ENCODE results near the gene MAML2. TPM values are rescaled to one million over a fixed set of nuclear protein-coding genes. Genes with fewer than 3 reads are reported as not detected.

Gene MAML2
- total RNA-seq, 1 experiment from 2014 or later = 2.7 TPM

GRCh38 chr11:96105197-96105895, 237.6 kb downstream of the MAML2 start:
- Histone ChIP-seq H3K9ac (ENCODE audit: extremely low read depth, insufficient read length, low read length) (no peak overlapping the region), H3K79me1 (ENCODE audit: insufficient read depth, low read depth, low read length, poor library complexity, severe bottlenecking) (no peaks in the 10 kb centered on the region), H2AK5ac (ENCODE audit: insufficient read length, low read length) (no peak overlapping the region), H3K9me3 (ENCODE audit: control insufficient read depth, low read depth, low read length) (no peaks in the 10 kb centered on the region), H2BK20ac (ENCODE audit: low read depth, low read length, poor library complexity, severe bottlenecking) (no peak overlapping the region), H3K4me2 (ENCODE audit: insufficient read depth, insufficient read length, low read length) (no peak overlapping the region), H2BK15ac (ENCODE audit: low read depth, low read length) (no peak overlapping the region), H2BK5ac (ENCODE audit: insufficient read length, low read length) (no peak overlapping the region), H3T11ph (ENCODE audit: low read length) (no peak overlapping the region), H3K27ac (ENCODE audit: insufficient read length, low read depth, low read length) (no peak overlapping the region), H2BK120ac (ENCODE audit: low read depth, low read length, poor library complexity, severe bottlenecking) (no peak overlapping the region), H3K79me2 (ENCODE audit: insufficient read depth, low read length) (no peaks in the 10 kb centered on the region), H3K27me3 (ENCODE audit: insufficient read depth, low read length) (no peaks in the 10 kb centered on the region), H4K91ac (ENCODE audit: insufficient read length, low read depth, low read length) (no peak overlapping the region), H3K4me1 (ENCODE audit: insufficient read depth, low read length) (peaks cover 6% of the 10 kb centered on the region; the same call in 1 of the 2 replicates), H3K56ac (ENCODE audit: insufficient read length, low read depth, low read length) (no peak overlapping the region), H2AFZ (ENCODE audit: low read length) (no peak overlapping the region), H4K8ac (replicated peaks; ENCODE audit: insufficient read length, low read depth, low read length) (no peak overlapping the region), H2BK12ac (ENCODE audit: insufficient read length, low read depth, low read length) (no peak overlapping the region), H4K5ac (ENCODE audit: insufficient read length, low read depth, low read length) (no peak overlapping the region), H3K4ac (ENCODE audit: low read depth, low read length) (no peak overlapping the region), H3K23me2 (ENCODE audit: insufficient read length, low read depth, low read length, poor library complexity, severe bottlenecking) (no peaks in the 10 kb centered on the region), H3K14ac (ENCODE audit: insufficient read depth, low read length) (no peak overlapping the region), H4K20me1 (ENCODE audit: control insufficient read depth, insufficient read depth, insufficient read length) (no peaks in the 10 kb centered on the region), H3K23ac (ENCODE audit: insufficient read length, low read depth, low read length) (no peak overlapping the region), H3K18ac (ENCODE audit: insufficient read length, low read depth, low read length) (no peak overlapping the region)
- Mint-ChIP-seq H3K36me3 (ENCODE audit: insufficient read depth in 1 of 3, low read depth in 3 of 3) (no peaks in the 10 kb centered on the region), H3K27me3 (ENCODE audit: low read depth) (no peaks in the 10 kb centered on the region), H3K27ac (no peak overlapping the region), H3K9me3 (no peaks in the 10 kb centered on the region), H3K4me1 (peaks cover 4 to 12% of the 10 kb centered on the region in 2 experiments; a peak in 3 of 4 replicates), H3K4me3 (no peak overlapping the region)
- no peak for DNase-seq
- TF ChIP-seq CTCF (conservative IDR thresholded peaks at IDR 0.05) = no peak
- WGBS (ENCODE audit: extremely low coverage, insufficient read length, low lambda C conversion rate) = no CpG with 5 or more reads among the region's 1 CpG
